H1 (cell line): Measurements from ENCODE around the gene CGB5. TPM values are rescaled to one million over a fixed set of nuclear protein-coding genes. Genes with fewer than 3 reads are reported as not detected.

Experiments
- CTCF ChIA-PET: fragments of 300-600 bp; sonication (Branson Sonifier 250); formaldehyde crosslinking; loops from one replicate; lab custom pipeline; 2021; ENCODE audit not compliant: partially characterized antibody; lab: Charles Lee
- POLR2A ChIA-PET: fragments of 300-600 bp; sonication (Branson Sonifier 250); formaldehyde crosslinking; loops from one replicate; lab custom pipeline; 2021; ENCODE audit warnings: inconsistent platforms; ENCODE audit not compliant: partially characterized antibody; lab: Charles Lee
- DNase-seq, 2 experiments: peaks; one replicate each; pipeline versions ENCODE4 v3.0.0 to v3.0.0-alpha.2; 2010 to 2022; ENCODE audit warnings: low spot score in 2 of 2, low read depth in 1 of 2, mixed read lengths in 1 of 2
- FAIRE-seq: peaks from 2 replicates; lab custom pipeline; 2011; peaks lifted over from hg19 to GRCh38; lab: Jason Lieb, UNC
- H2AFZ ChIP-seq: 2 replicates; pipeline ENCODE4 v1.8.1; 2012; ENCODE audit warnings: low read length, inconsistent platforms
- H2AK5ac ChIP-seq: 2 replicates; pipeline ENCODE4 v1.6.1; 2013; ENCODE audit warnings: low read depth, low read length
- H2BK120ac ChIP-seq: replicated peaks from 2 replicates; pipeline ENCODE3; 2013; ENCODE audit warnings: low read depth, low read length, inconsistent platforms
- H2BK12ac ChIP-seq: 2 replicates; pipeline ENCODE4 v1.6.1; 2013; ENCODE audit warnings: low read depth, low read length
- H2BK15ac ChIP-seq: 2 replicates; pipeline ENCODE4 v1.6.1; 2013; ENCODE audit warnings: low read length
- H2BK20ac ChIP-seq: 2 replicates; pipeline ENCODE4 v1.6.1; 2013; ENCODE audit warnings: low read length
- H2BK5ac ChIP-seq: 2 replicates; pipeline ENCODE4 v1.6.1; 2013; ENCODE audit warnings: low read depth, low read length
- H3K14ac ChIP-seq: 2 replicates; pipeline ENCODE4 v1.6.1; 2013; ENCODE audit warnings: inconsistent platforms; ENCODE audit not compliant: insufficient read length
- H3K18ac ChIP-seq: 2 replicates; pipeline ENCODE4 v1.6.1; 2013; ENCODE audit warnings: low read length; ENCODE audit errors: extremely low read depth
- H3K23ac ChIP-seq: 2 replicates; pipeline ENCODE4 v1.6.1; 2013; ENCODE audit warnings: inconsistent platforms; ENCODE audit not compliant: insufficient read length
- H3K23me2 ChIP-seq: 2 replicates; pipeline ENCODE4 v1.6.1; 2013; ENCODE audit warnings: low read depth, low read length
- H3K27ac ChIP-seq: 2 replicates; pipeline ENCODE4 v1.6.1; 2011; ENCODE audit warnings: low read depth, low read length, inconsistent platforms
- H3K27me3 ChIP-seq, 4 experiments: replicated peaks in 1 of 4; 1 replicate in 1 of 4; 2 replicates in 3 of 4; pipeline versions ENCODE4 v1.6.1 to v1.8.1; 2011 to 2013; ENCODE audit warnings: low read length in 3 of 4, mild to moderate bottlenecking in 3 of 4, inconsistent platforms in 2 of 4, mixed read lengths in 2 of 4, moderate library complexity in 1 of 4; ENCODE audit not compliant: control insufficient read depth in 3 of 4, insufficient read depth in 3 of 4; ENCODE audit errors: extremely low read depth in 1 of 4
- H3K36me3 ChIP-seq, 4 experiments: 2 replicates each; pipeline versions ENCODE4 v1.6.1 to v1.8.1; 2011 to 2013; ENCODE audit warnings: mild to moderate bottlenecking in 4 of 4, low read length in 3 of 4, moderate library complexity in 2 of 4, control low read depth in 1 of 4, inconsistent platforms in 1 of 4; ENCODE audit not compliant: insufficient read depth in 4 of 4, control insufficient read depth in 2 of 4
- H3K4ac ChIP-seq: replicated peaks from 2 replicates; pipeline ENCODE3; 2013; ENCODE audit warnings: low read length, low read depth, mixed read lengths, inconsistent platforms; ENCODE audit not compliant: insufficient read length
- H3K4me1 ChIP-seq, 4 experiments: replicated peaks in 1 of 4; 1 replicate in 1 of 4; 2 replicates in 3 of 4; pipeline versions ENCODE4 v1.6.1 to v1.8.1; 2011 to 2013; ENCODE audit warnings: low read length in 3 of 4, inconsistent platforms in 2 of 4, mixed read lengths in 1 of 4; ENCODE audit not compliant: insufficient read depth in 4 of 4, control insufficient read depth in 3 of 4
- H3K4me2 ChIP-seq, 2 experiments: 2 replicates each; pipeline versions ENCODE4 v1.6.1 to v1.8.1; 2011 to 2013; ENCODE audit warnings: low read depth in 2 of 2, low read length in 2 of 2, control low read depth in 1 of 2, inconsistent platforms in 1 of 2, mild to moderate bottlenecking in 1 of 2; ENCODE audit not compliant: insufficient read depth in 1 of 2
- H3K4me3 ChIP-seq, 4 experiments: fragments of 200-600, 300-600 bp in 1 of 4; sonication (generic), shearing (Covaris generic), sonication (Bioruptor Twin) in 1 of 4; 2 replicates each; pipeline versions ENCODE4 v1.5.1 to v1.8.1; 2011 to 2016; ENCODE audit warnings: low read length in 4 of 4, low read depth in 3 of 4, control low read depth in 2 of 4, inconsistent platforms in 2 of 4, mild to moderate bottlenecking in 2 of 4, mixed read lengths in 1 of 4, moderate library complexity in 1 of 4; ENCODE audit not compliant: insufficient read depth in 2 of 4; ENCODE audit errors: extremely low read depth in 1 of 4
- H3K56ac ChIP-seq: replicated peaks from 2 replicates; pipeline ENCODE3; 2013; ENCODE audit warnings: low read depth, mild to moderate bottlenecking, mixed read lengths, low read length, inconsistent platforms; ENCODE audit not compliant: insufficient read length
- H3K79me1 ChIP-seq: 2 replicates; pipeline ENCODE4 v1.6.1; 2013; ENCODE audit warnings: low read depth, low read length, control low read depth
- H3K79me2 ChIP-seq, 2 experiments: 2 replicates each; pipeline versions ENCODE4 v1.6.1 to v1.8.1; 2012 to 2013; ENCODE audit warnings: low read length in 2 of 2, mild to moderate bottlenecking in 2 of 2, inconsistent platforms in 1 of 2; ENCODE audit not compliant: insufficient read depth in 2 of 2, control insufficient read depth in 1 of 2
- H3K9ac ChIP-seq, 4 experiments: replicated peaks in 1 of 4; 1 replicate in 1 of 4; 2 replicates in 3 of 4; pipeline versions ENCODE4 v1.6.1 to v1.8.1; 2011 to 2013; ENCODE audit warnings: low read depth in 3 of 4, low read length in 3 of 4, control low read depth in 2 of 4, mild to moderate bottlenecking in 2 of 4, moderate library complexity in 2 of 4, inconsistent platforms in 1 of 4; ENCODE audit errors: extremely low read depth in 1 of 4
- H3K9me3 ChIP-seq, 2 experiments: 2 replicates each; pipeline versions ENCODE4 v1.6.1 to v1.8.1; 2012 to 2013; ENCODE audit warnings: mild to moderate bottlenecking in 2 of 2, moderate library complexity in 2 of 2, control low read depth in 1 of 2, inconsistent platforms in 1 of 2, low read depth in 1 of 2, low read length in 1 of 2, mixed read lengths in 1 of 2; ENCODE audit not compliant: insufficient read depth in 2 of 2
- H4K20me1 ChIP-seq, 2 experiments: replicated peaks in 1 of 2; 2 replicates each; pipeline versions ENCODE3 to v1.8.1; 2011 to 2013; ENCODE audit warnings: inconsistent platforms in 2 of 2, low read length in 2 of 2, mild to moderate bottlenecking in 1 of 2; ENCODE audit not compliant: insufficient read depth in 2 of 2, control insufficient read depth in 1 of 2
- H4K5ac ChIP-seq: 2 replicates; pipeline ENCODE4 v1.6.1; 2013; ENCODE audit warnings: low read length, low read depth, mixed read lengths, inconsistent platforms; ENCODE audit not compliant: insufficient read length
- H4K8ac ChIP-seq: 2 replicates; pipeline ENCODE4 v1.8.0; 2013; ENCODE audit warnings: mild to moderate bottlenecking, moderate library complexity, low read length, inconsistent platforms; ENCODE audit not compliant: insufficient read depth; ENCODE audit errors: extremely low read depth
- H4K91ac ChIP-seq: replicated peaks from 2 replicates; pipeline ENCODE3; 2013; ENCODE audit warnings: low read length, mixed read lengths, inconsistent platforms; ENCODE audit not compliant: insufficient read length
- CEBPB ChIP-seq: IDR thresholded peaks from 2 replicates; pipeline ENCODE4 v1.6.1; 2012; ENCODE audit warnings: low read depth, low read length
- CHD1 ChIP-seq: IDR thresholded peaks from 2 replicates; pipeline ENCODE4 v1.6.1; 2012; ENCODE audit warnings: low read depth, low read length, improper control_type of control experiment
- E2F6 ChIP-seq: IDR thresholded peaks from 2 replicates; pipeline ENCODE4 v1.6.1; 2012; ENCODE audit warnings: inconsistent platforms
- NRF1 ChIP-seq: IDR thresholded peaks from 2 replicates; pipeline ENCODE4 v1.6.1; 2011; ENCODE audit warnings: mild to moderate bottlenecking, low read depth, low read length, improper control_type of control experiment
- POLR2A ChIP-seq, 2 experiments: IDR thresholded peaks; 1 replicate in 1 of 2; 2 replicates in 1 of 2; pipeline ENCODE4 v1.6.1; 2011; ENCODE audit warnings: low read depth in 2 of 2, low read length in 2 of 2, mild to moderate bottlenecking in 2 of 2; ENCODE audit errors: control extremely low read depth in 1 of 2
- POLR2AphosphoS5 ChIP-seq: IDR thresholded peaks from 2 replicates; pipeline ENCODE4 v1.6.1; 2011; ENCODE audit warnings: low read depth, low read length
- RFX5 ChIP-seq: IDR thresholded peaks from 2 replicates; pipeline ENCODE4 v1.6.1; 2011; ENCODE audit warnings: low read depth, low read length, improper control_type of control experiment, borderline replicate concordance
- SIRT6 ChIP-seq: IDR thresholded peaks from one replicate; pipeline ENCODE4 v1.7.1; 2012; ENCODE audit warnings: low read length, inconsistent platforms
- WGBS, 2 experiments: shearing (Covaris generic) in 1 of 2; methylation state at CpG; one replicate each; pipeline versions ENCODE4 v1.1.6 to v1.1.7; 2013 to 2015; ENCODE audit warnings: low lambda C conversion rate in 2 of 2, mixed read lengths in 2 of 2, inconsistent platforms in 1 of 2, low coverage in 1 of 2, missing lambda C conversion rate in 1 of 2; ENCODE audit not compliant: insufficient replicate concordance in 2 of 2, insufficient coverage in 1 of 2, insufficient read length in 1 of 2; ENCODE audit errors: extremely low coverage in 1 of 2, missing lambda C conversion rate in 1 of 2; 5-methylcytosine and 5-hydroxymethylcytosine counted together
- polyA plus RNA-seq, 7 experiments: library from polyadenylated mRNA; depleted of rRNA in 3 of 7; stranded (reverse) in 5 of 7; unstranded in 2 of 7; fragments of >200 nt in 5 of 7; fragments of 200-250 nt in 2 of 7; gene quantifications; 1 replicate in 5 of 7; 2 replicates in 1 of 7; 4 replicates in 1 of 7; pipeline versions ENCODE4 v1.2.1 to v1.2.3, GENCODE V29; 2011 to 2013; ENCODE audit warnings: missing spikeins in 2 of 7, mixed read lengths in 2 of 7
- total RNA-seq: library from RNA; stranded (reverse); fragmentation: NEBNext Ultra II Directional; extraction: Animal tissue kit (Norgen Biotek cat#: 25700); gene quantifications from 2 replicates; pipeline ENCODE4 v1.2.1, GENCODE V29; 2021
- TF ChIP-seq, protein P1 (sequence below): IDR thresholded peaks from 2 replicates; pipeline ENCODE4 v1.6.1; 2012; ENCODE audit warnings: low read length, inconsistent platforms

Gene CGB5
- total and polyA plus RNA-seq, 2 of the 8 experiments (the other 6 are each of a cell fraction or from before 2014, with no cell fraction given) = 0.63 to 0.68 TPM

GRCh38 chr19:49014870-49015255, 28.8 kb upstream of the CGB5 start:
- H4K8ac ChIP-seq = 0 out of 2 replicates have a peak overlapping the region, but pooled peaks have one; percentile 14
- no peak overlapping the region for H2BK5ac ChIP-seq
- ChIA-PET POLR2A (interaction anchor here (0.6 kb wide), 1 partner anchor 42 kb away, joined by 3 read pairs; no protein-coding TSS in a partner anchor), CTCF (interaction anchor here (3.1 to 8.1 kb wide), 2 partner anchors 15 to 16 kb away, joined by 43 to 46 read pairs; no protein-coding TSS in a partner anchor)
- no peak overlapping the region for H2AFZ ChIP-seq
- H4K5ac ChIP-seq = no peak overlapping the region
- no peak overlapping the region for H3K56ac ChIP-seq
- peaks cover 10 to 25% (median 17%) of the 10 kb centered on the region in 4 experiments; a peak in 7 of 8 replicates for H3K36me3 ChIP-seq
- H2BK12ac ChIP-seq = no peak overlapping the region
- no peak overlapping the region for H3K9ac ChIP-seq
- DNase-seq (no peak), FAIRE-seq (no peak)
- TF ChIP-seq NRF1 = no peak
- TF ChIP-seq, protein P1, sequence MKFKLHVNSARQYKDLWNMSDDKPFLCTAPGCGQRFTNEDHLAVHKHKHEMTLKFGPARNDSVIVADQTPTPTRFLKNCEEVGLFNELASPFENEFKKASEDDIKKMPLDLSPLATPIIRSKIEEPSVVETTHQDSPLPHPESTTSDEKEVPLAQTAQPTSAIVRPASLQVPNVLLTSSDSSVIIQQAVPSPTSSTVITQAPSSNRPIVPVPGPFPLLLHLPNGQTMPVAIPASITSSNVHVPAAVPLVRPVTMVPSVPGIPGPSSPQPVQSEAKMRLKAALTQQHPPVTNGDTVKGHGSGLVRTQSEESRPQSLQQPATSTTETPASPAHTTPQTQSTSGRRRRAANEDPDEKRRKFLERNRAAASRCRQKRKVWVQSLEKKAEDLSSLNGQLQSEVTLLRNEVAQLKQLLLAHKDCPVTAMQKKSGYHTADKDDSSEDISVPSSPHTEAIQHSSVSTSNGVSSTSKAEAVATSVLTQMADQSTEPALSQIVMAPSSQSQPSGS = no peak
- no peak for TF ChIP-seq CEBPB
- TF ChIP-seq SIRT6 = no peak
- no peak for TF ChIP-seq CHD1
- TF ChIP-seq E2F6 = no peak
- TF ChIP-seq POLR2AphosphoS5 = no peak
- no peak for TF ChIP-seq RFX5
- TF ChIP-seq POLR2A (IDR thresholded peaks at IDR 0.05; ENCODE audit: control extremely low read depth in 1 of 2, low read depth in 2 of 2, low read length in 2 of 2) = no peak
- H2BK20ac ChIP-seq = no peak overlapping the region
- no peak overlapping the region for H3K27ac ChIP-seq
- H3K4me2 ChIP-seq = no peak overlapping the region
- no peak overlapping the region for H2BK120ac ChIP-seq
- H3K27me3 ChIP-seq = peaks cover 0 to 15% (median 9%) of the 10 kb centered on the region in 4 experiments; a peak in 5 of 7 replicates
- no peaks in the 10 kb centered on the region for H3K79me1 ChIP-seq
- H3K23me2 ChIP-seq = peaks cover 6% of the 10 kb centered on the region; the same call in 1 of the 2 replicates
- 90% methylated on average over 18 of the region's 18 CpGs; no CpG with 5 or more reads in 1 of the 2 experiments for WGBS, 2 experiments
- no peak overlapping the region for H3K14ac ChIP-seq
- no peak overlapping the region for H3K4ac ChIP-seq
- H4K91ac ChIP-seq = no peak overlapping the region
- no peak overlapping the region for H3K23ac ChIP-seq
- no peak overlapping the region for H2AK5ac ChIP-seq
- H3K18ac ChIP-seq = no peak overlapping the region
- H4K20me1 ChIP-seq = peaks cover 3 to 5% of the 10 kb centered on the region in 2 experiments
- H3K79me2 ChIP-seq = no peaks in the 10 kb centered on the region
- H3K4me1 ChIP-seq = peaks cover 0 to 13% (median 3%) of the 10 kb centered on the region in 4 experiments; a peak in 4 of 7 replicates
- no peak overlapping the region for H3K4me3 ChIP-seq
- no peaks in the 10 kb centered on the region for H3K9me3 ChIP-seq
- no peak overlapping the region for H2BK15ac ChIP-seq
